Osteoblast (primary cell): ENCODE results near the gene S100A16. TPM values are rescaled to one million over a fixed set of nuclear protein-coding genes. Genes with fewer than 3 reads are reported as not detected.
A peak's percentile ranks its signal among the peaks of the same experiment; 100 is the strongest.

Experiments
- DNase-seq: peaks from one replicate; pipeline ENCODE4 v3.0.0; 2011; ENCODE audit warnings: low spot score, mixed read lengths; ENCODE audit not compliant: insufficient read length; ENCODE audit errors: missing footprints
- H2AFZ ChIP-seq: 2 replicates; pipeline ENCODE4 v1.6.0; 2011; ENCODE audit warnings: mild to moderate bottlenecking, low read length
- H3K27ac ChIP-seq: 2 replicates; pipeline ENCODE4 v1.5.1; 2011; ENCODE audit warnings: mild to moderate bottlenecking, low read depth, low read length, moderate library complexity
- H3K27me3 ChIP-seq: 2 replicates; pipeline ENCODE4 v1.6.0; 2012; ENCODE audit warnings: mild to moderate bottlenecking, control low read depth, inconsistent platforms, low read length, moderate library complexity; ENCODE audit not compliant: insufficient read depth
- H3K36me3 ChIP-seq: 2 replicates; pipeline ENCODE4 v1.5.1; 2011; ENCODE audit warnings: mild to moderate bottlenecking, low read length, control low read depth, moderate library complexity; ENCODE audit not compliant: insufficient read depth
- H3K4me1 ChIP-seq: 2 replicates; pipeline ENCODE4 v1.5.1; 2011; ENCODE audit warnings: mild to moderate bottlenecking, low read length, control low read depth, moderate library complexity; ENCODE audit not compliant: insufficient read depth
- H3K4me2 ChIP-seq: 2 replicates; pipeline ENCODE4 v1.6.0; 2011; ENCODE audit warnings: mild to moderate bottlenecking, low read length; ENCODE audit not compliant: insufficient read depth
- H3K4me3 ChIP-seq: fragments of 200-600 bp; sonication (generic); 3 replicates; pipeline ENCODE4 v1.5.1; 2012; ENCODE audit warnings: mild to moderate bottlenecking, low read length, inconsistent platforms; ENCODE audit not compliant: insufficient read depth
- H3K79me2 ChIP-seq: 2 replicates; pipeline ENCODE4 v1.6.0; 2012; ENCODE audit warnings: mild to moderate bottlenecking, low read length, control low read depth, inconsistent platforms; ENCODE audit not compliant: insufficient read depth
- H3K9me3 ChIP-seq: 2 replicates; pipeline ENCODE4 v1.5.1; 2011; ENCODE audit warnings: low read depth, low read length, control low read depth
- H4K20me1 ChIP-seq: 2 replicates; pipeline ENCODE4 v1.6.0; 2012; ENCODE audit warnings: mild to moderate bottlenecking, low read length, control low read depth; ENCODE audit not compliant: insufficient read depth
- CTCF ChIP-seq: IDR thresholded peaks from 2 replicates; pipeline ENCODE4 v1.5.1; 2011; ENCODE audit warnings: mild to moderate bottlenecking, low read depth, low read length, moderate library complexity; ENCODE audit errors: extremely low read depth
- total RNA-seq: library from RNA; depleted of rRNA; stranded (reverse); fragments of >200 nt; gene quantifications from 2 replicates; pipeline ENCODE4 v1.2.3, GENCODE V29; 2012

Gene S100A16
- total RNA-seq, 1 donor, result 190 TPM

GRCh38 chr1:153615406-153615805 lies 2.5 kb upstream of the S100A16 start:
- Histone ChIP-seq H3K27me3 (no peaks in the 10 kb centered on the region), H3K9me3 (no peaks in the 10 kb centered on the region), H3K79me2 (peaks cover 30% of the 10 kb centered on the region), H3K4me2 (no peak overlapping the region), H2AFZ (no peak overlapping the region), H3K4me3 (no peak overlapping the region), H3K36me3 (peaks cover 24% of the 10 kb centered on the region), H3K27ac (no peak overlapping the region), H3K4me1 (peaks cover 24% of the 10 kb centered on the region), H4K20me1 (peaks cover 14% of the 10 kb centered on the region)
- TF ChIP-seq CTCF, result no peak
- no peak for DNase-seq

- H3K27me3 ChIP-seq, result no peaks in the 10 kb centered on the region
- peaks cover 18% of the 10 kb centered on the region for H4K20me1 ChIP-seq
- peaks cover 35% of the 10 kb centered on the region for H3K79me2 ChIP-seq
- H3K27ac ChIP-seq, result no peak overlapping the region
- peaks cover 19% of the 10 kb centered on the region for H3K36me3 ChIP-seq
- H3K4me2 ChIP-seq, result no peak overlapping the region
- peaks cover 29% of the 10 kb centered on the region for H3K4me1 ChIP-seq
- no peak for TF ChIP-seq CTCF
- DNase-seq, result no peak
- H3K4me3 ChIP-seq, result no peak overlapping the region
- no peaks in the 10 kb centered on the region for H3K9me3 ChIP-seq
- H2AFZ ChIP-seq, result no peak overlapping the region
Observed at GRCh38 chr1:153614906-153615305, 2.0 kb upstream of the S100A16 start.

GRCh38 chr1:153614189-153614900 lies 1.4 kb upstream of the S100A16 start:
- peak overlapping the region; percentile 14 for H2AFZ ChIP-seq
- peaks cover 34% of the 10 kb centered on the region for H3K4me1 ChIP-seq
- no peak overlapping the region for H3K27ac ChIP-seq
- TF ChIP-seq CTCF, result no peak
- H3K9me3 ChIP-seq, result no peaks in the 10 kb centered on the region
- peaks cover 13% of the 10 kb centered on the region for H3K36me3 ChIP-seq
- H3K4me3 ChIP-seq, result no peak overlapping the region
- H4K20me1 ChIP-seq, result peaks cover 18% of the 10 kb centered on the region
- no peaks in the 10 kb centered on the region for H3K27me3 ChIP-seq
- H3K4me2 ChIP-seq, result no peak overlapping the region
- peak; percentile 63 for DNase-seq
- peaks cover 39% of the 10 kb centered on the region for H3K79me2 ChIP-seq

- Histone ChIP-seq H4K20me1 (peaks cover 18% of the 10 kb centered on the region), H3K27me3 (no peaks in the 10 kb centered on the region), H3K36me3 (peaks cover 4% of the 10 kb centered on the region), H3K9me3 (no peaks in the 10 kb centered on the region), H3K4me3 (peak overlapping the region; percentile 88), H3K79me2 (peaks cover 48% of the 10 kb centered on the region), H2AFZ (peak overlapping the region; percentile 60), H3K4me1 (peaks cover 43% of the 10 kb centered on the region), H3K27ac (no peak overlapping the region), H3K4me2 (peak overlapping the region; percentile 91)
- peak; percentile 81 for DNase-seq
- TF ChIP-seq CTCF, result no peak
Observed at GRCh38 chr1:153613406-153613805, 469 bp upstream of the S100A16 start.
